GM03348 (cell line): ENCODE measurements around the gene SLC25A18.
"Not testable (repeated sequence)": the region's sequence is repeated elsewhere in the genome, so short reads cannot be mapped to it uniquely, and the experiment has no call there.

Source experiments
- DNase-seq: peaks from one replicate; pipeline ENCODE4 v3.0.0; 2012; ENCODE audit warnings: low spot score

The SLC25A18 gene

GRCh38 chr22:17562906-17563870 lies at the start of gene SLC25A18:
Gene SLC25A18 (plus strand): TSS chr22:17563498. CDS start chr22:17579945, 16,447 bp downstream.
- DNase-seq, result no peak

- DNase-seq, result no peak
Measured at GRCh38 chr22:17513612-17514011, 49.7 kb upstream of the SLC25A18 start.

GRCh38 chr22:17514084-17514483 lies 49.2 kb upstream of the SLC25A18 start:
- DNase-seq, result no peak

GRCh38 chr22:17518406-17518805 lies 44.9 kb upstream of the SLC25A18 start:
- no peak for DNase-seq

GRCh38 chr22:17521971-17522370 lies 41.3 kb upstream of the SLC25A18 start:
- not testable (repeated sequence) for DNase-seq

GRCh38 chr22:17523925-17524324 lies 39.4 kb upstream of the SLC25A18 start:
- DNase-seq, result no peak

- peak; percentile 27 for DNase-seq
Measured at GRCh38 chr22:17536269-17536668, 27.0 kb upstream of the SLC25A18 start.

- no peak for DNase-seq
Measured at GRCh38 chr22:17537155-17537554, 26.1 kb upstream of the SLC25A18 start.

- DNase-seq, result no peak
Measured at GRCh38 chr22:17540481-17540880, 22.8 kb upstream of the SLC25A18 start.

- no peak for DNase-seq
Measured at GRCh38 chr22:17541476-17541875, 21.8 kb upstream of the SLC25A18 start.

- no peak for DNase-seq
Measured at GRCh38 chr22:17542452-17542851, 20.8 kb upstream of the SLC25A18 start.

GRCh38 chr22:17548010-17548755 lies 15.1 kb upstream of the SLC25A18 start:
- no peak for DNase-seq

- no peak for DNase-seq
Measured at GRCh38 chr22:17548756-17549035, 14.6 kb upstream of the SLC25A18 start.

- no peak for DNase-seq
Measured at GRCh38 chr22:17549183-17549582, 14.1 kb upstream of the SLC25A18 start.

GRCh38 chr22:17549655-17550054 lies 13.6 kb upstream of the SLC25A18 start:
- DNase-seq, result no peak

GRCh38 chr22:17552737-17553136 lies 10.6 kb upstream of the SLC25A18 start:
- DNase-seq, result no peak

GRCh38 chr22:17554814-17555213 lies 8.5 kb upstream of the SLC25A18 start:
- DNase-seq, result no peak

GRCh38 chr22:17559188-17559587 lies 4.1 kb upstream of the SLC25A18 start:
- no peak for DNase-seq

GRCh38 chr22:17563936-17564391 lies 666 bp downstream of the SLC25A18 start:
- peak; percentile 47 for DNase-seq

GRCh38 chr22:17566016-17566687 lies 2.9 kb downstream of the SLC25A18 start:
- not testable (repeated sequence) for DNase-seq

GRCh38 chr22:17566776-17567175 lies 3.5 kb downstream of the SLC25A18 start:
- no peak for DNase-seq

GRCh38 chr22:17569971-17570511 lies 6.7 kb downstream of the SLC25A18 start:
- no peak for DNase-seq
